ENCODE results near the gene SNRNP48. TPM values are rescaled to one million over a fixed set of nuclear protein-coding genes. Genes with fewer than 3 reads are reported as not detected.

The SNRNP48 gene
- total RNA-seq, 1 experiment from 2014 or later, result 16.1 TPM

DNA sequence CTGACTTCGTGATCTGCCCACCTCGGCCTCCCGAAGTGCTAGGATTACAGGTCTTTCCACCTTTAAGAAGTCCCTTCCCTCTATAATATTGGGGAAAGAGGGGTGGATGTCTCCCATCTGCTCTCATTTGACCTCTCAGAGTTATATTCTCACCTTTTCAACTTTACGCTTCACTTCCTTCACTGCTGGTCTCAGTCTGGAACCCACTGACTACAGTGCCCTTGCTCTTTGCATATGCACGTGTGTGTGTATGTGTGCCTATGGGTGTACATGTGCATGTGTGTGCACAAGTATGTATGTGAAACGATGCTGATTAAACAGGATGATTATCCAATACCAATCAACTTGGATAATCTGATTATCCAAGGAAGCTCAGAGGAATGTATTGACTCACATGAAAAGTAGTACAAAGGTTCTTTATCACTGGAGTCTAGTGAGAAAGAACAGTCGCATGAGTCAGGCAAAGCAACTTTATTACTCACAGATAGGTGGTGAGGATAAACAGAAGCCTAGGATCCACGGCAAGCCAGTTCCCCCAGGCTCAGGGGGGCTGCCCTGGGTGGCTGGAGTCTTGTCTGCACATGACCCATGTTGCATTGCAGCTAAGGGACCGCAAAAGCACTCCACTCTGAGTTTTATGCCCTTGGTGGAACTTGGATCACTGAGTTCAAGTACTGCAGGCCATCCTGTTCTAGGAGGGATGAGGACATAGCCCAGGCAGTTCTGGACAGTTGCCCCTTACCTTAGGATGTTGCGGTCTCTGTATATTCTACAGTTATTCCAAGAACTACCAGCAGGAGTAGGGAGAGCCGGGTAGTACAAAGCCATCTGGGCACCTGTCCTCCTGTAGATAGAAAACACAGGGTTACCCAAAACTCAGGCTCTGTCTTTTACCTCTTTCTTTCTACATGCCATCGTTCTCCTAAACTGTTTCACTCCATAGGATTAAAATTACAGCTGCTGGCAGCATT, 50.9 kb downstream of the SNRNP48 start:
- CTCF ChIA-PET, result no interaction called here
- no peaks in the 10 kb centered on the region for H3K27me3 Mint-ChIP-seq (ENCODE audit: unreplicated experiment)
- TF ChIP-seq, protein P1, sequence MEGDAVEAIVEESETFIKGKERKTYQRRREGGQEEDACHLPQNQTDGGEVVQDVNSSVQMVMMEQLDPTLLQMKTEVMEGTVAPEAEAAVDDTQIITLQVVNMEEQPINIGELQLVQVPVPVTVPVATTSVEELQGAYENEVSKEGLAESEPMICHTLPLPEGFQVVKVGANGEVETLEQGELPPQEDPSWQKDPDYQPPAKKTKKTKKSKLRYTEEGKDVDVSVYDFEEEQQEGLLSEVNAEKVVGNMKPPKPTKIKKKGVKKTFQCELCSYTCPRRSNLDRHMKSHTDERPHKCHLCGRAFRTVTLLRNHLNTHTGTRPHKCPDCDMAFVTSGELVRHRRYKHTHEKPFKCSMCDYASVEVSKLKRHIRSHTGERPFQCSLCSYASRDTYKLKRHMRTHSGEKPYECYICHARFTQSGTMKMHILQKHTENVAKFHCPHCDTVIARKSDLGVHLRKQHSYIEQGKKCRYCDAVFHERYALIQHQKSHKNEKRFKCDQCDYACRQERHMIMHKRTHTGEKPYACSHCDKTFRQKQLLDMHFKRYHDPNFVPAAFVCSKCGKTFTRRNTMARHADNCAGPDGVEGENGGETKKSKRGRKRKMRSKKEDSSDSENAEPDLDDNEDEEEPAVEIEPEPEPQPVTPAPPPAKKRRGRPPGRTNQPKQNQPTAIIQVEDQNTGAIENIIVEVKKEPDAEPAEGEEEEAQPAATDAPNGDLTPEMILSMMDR (IDR thresholded peaks at IDR 0.05; ENCODE audit: unreplicated experiment), result no peak
- H3K9me3 Mint-ChIP-seq (ENCODE audit: low read depth, unreplicated experiment), result no peaks in the 10 kb centered on the region
- H3K36me3 Mint-ChIP-seq (ENCODE audit: insufficient read depth, unreplicated experiment), result no peaks in the 10 kb centered on the region
- no TSS peak for BruUV-seq (replicated peaks)
- peak overlapping the region; percentile 60 for H3K27ac Mint-ChIP-seq (ENCODE audit: unreplicated experiment)
- intact Hi-C loops (cut with micrococcal nuclease; ENCODE audit: unreplicated experiment), result no loop called here
- H3K4me3 Mint-ChIP-seq (ENCODE audit: low read depth, unreplicated experiment), result no peak overlapping the region
- peak; percentile 6 for DNase-seq
- H3K4me1 Mint-ChIP-seq (ENCODE audit: low read depth, unreplicated experiment), result peaks cover 8% of the 10 kb centered on the region

DNA sequence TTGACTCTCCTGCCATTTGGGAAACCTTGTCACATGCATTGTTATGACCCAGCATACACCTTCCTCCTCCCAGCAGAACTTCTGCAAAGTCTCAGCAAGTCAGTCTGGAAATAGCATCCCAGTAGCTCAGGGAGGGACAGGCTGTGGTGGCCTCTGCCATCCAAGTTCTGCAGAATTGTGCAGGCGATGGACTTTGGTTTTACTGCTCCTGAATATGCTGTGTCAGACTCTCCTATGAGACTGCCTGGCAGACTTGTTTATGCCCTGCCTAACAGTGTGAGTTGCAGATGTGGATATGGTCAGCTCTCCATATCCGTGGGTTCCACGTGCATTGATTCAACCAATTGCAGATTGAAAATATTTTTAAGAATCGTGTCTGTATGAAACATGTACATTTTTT, 52.8 kb downstream of the SNRNP48 start:
- TF ChIP-seq, protein P1 (IDR thresholded peaks at IDR 0.05; ENCODE audit: unreplicated experiment), result no peak
- CTCF ChIA-PET, result no interaction called here
- Mint-ChIP-seq H3K36me3 (ENCODE audit: insufficient read depth, unreplicated experiment) (no peaks in the 10 kb centered on the region), H3K4me3 (ENCODE audit: low read depth, unreplicated experiment) (no peak overlapping the region), H3K4me1 (ENCODE audit: low read depth, unreplicated experiment) (peaks cover 8% of the 10 kb centered on the region), H3K27ac (ENCODE audit: unreplicated experiment) (no peak overlapping the region), H3K9me3 (ENCODE audit: low read depth, unreplicated experiment) (no peaks in the 10 kb centered on the region), H3K27me3 (ENCODE audit: unreplicated experiment) (no peaks in the 10 kb centered on the region)
- DNase-seq, result no peak
- BruUV-seq (replicated peaks), result no TSS peak
- intact Hi-C loops (cut with micrococcal nuclease; ENCODE audit: unreplicated experiment), result no loop called here

DNA sequence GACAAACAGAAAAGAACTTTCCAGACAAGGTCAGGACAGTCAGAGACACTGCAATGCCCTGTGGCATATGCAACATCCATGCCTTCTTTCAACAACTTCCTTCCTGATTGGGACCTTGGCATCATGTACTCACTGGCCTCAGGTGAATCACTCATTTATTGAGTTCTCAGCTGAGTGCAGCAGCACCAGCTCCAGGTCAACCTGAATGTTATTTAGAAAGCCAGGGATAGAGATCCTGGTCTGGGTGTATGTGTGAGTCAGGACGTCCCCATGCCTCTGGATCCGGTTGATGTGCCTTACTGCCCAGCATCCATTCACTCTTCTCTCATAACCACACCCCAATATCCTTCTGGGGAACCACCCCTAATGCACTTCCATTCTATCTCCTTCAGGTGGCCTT, 54.4 kb downstream of the SNRNP48 start:
- Mint-ChIP-seq H3K4me1 (ENCODE audit: low read depth, unreplicated experiment) (peaks cover 8% of the 10 kb centered on the region), H3K27me3 (ENCODE audit: unreplicated experiment) (peaks cover 6% of the 10 kb centered on the region), H3K36me3 (ENCODE audit: insufficient read depth, unreplicated experiment) (no peaks in the 10 kb centered on the region), H3K4me3 (ENCODE audit: low read depth, unreplicated experiment) (no peak overlapping the region), H3K9me3 (ENCODE audit: low read depth, unreplicated experiment) (no peaks in the 10 kb centered on the region), H3K27ac (ENCODE audit: unreplicated experiment) (no peak overlapping the region)
- TF ChIP-seq, protein P1 (IDR thresholded peaks at IDR 0.05; ENCODE audit: unreplicated experiment), result no peak
- no TSS peak for BruUV-seq (replicated peaks)
- no peak for DNase-seq
- CTCF ChIA-PET, result no interaction called here
- intact Hi-C loops (cut with micrococcal nuclease; ENCODE audit: unreplicated experiment), result no loop called here

DNA sequence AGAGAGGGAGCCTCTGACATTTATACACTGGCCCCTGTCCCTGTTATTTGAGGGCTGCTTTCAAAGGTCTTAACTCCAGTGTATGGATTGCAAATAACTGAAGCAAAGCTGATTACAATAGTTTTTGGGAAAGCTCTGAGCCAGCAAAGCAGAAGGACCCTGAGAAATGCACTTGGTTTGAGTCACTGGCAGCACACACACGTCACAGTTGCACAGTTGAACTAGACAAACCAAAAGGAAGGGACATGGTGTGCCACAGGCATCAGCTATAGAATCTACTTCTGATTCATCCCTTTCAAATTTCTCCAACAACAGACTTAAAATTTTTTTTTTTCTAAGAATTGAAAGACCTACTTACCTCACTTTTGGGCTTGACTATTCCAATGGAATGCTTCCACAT, 56.4 kb downstream of the SNRNP48 start:
- Mint-ChIP-seq H3K27me3 (ENCODE audit: unreplicated experiment) (peaks cover 11% of the 10 kb centered on the region), H3K36me3 (ENCODE audit: insufficient read depth, unreplicated experiment) (no peaks in the 10 kb centered on the region), H3K27ac (ENCODE audit: unreplicated experiment) (no peak overlapping the region), H3K9me3 (ENCODE audit: low read depth, unreplicated experiment) (no peaks in the 10 kb centered on the region), H3K4me3 (ENCODE audit: low read depth, unreplicated experiment) (no peak overlapping the region), H3K4me1 (ENCODE audit: low read depth, unreplicated experiment) (no peaks in the 10 kb centered on the region)
- no peak for DNase-seq
- BruUV-seq (replicated peaks), result no TSS peak
- CTCF ChIA-PET, result no interaction called here
- intact Hi-C loops (cut with micrococcal nuclease; ENCODE audit: unreplicated experiment), result no loop called here
- TF ChIP-seq, protein P1 (IDR thresholded peaks at IDR 0.05; ENCODE audit: unreplicated experiment), result no peak

Data from Calu3 (cell line).